Measurements from ENCODE around the gene KARS1.
"Not testable (repeated sequence)": the region's sequence is repeated elsewhere in the genome, so short reads cannot be mapped to it uniquely, and the experiment has no call there.

KARS1 gene

DNA sequence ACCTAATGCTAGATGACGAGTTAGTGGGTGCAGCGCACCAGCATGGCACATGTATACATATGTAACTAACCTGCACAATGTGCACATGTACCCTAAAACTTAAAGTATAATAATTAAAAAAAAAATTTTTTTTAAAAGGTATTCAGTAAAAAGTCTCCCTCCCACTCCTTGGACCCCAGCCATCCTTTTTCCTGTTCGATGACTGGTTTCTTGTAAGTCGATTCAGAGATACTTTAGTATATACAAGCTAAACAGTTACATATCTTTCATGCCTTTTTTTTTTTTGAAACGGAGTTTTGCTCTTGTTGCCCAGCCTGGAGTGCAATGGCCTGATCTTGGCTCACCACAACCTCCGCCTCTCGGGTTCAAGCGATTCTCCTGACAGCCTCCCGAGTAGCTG is 55.5 kb downstream of the KARS1 start:
- DNase-seq; in situ Hi-C loops (cut with HindIII; ENCODE audit: low pct_ligation_motif_present, low pct_unique_long_range_greater_than_20kb, low sequenced_read_pairs): not testable (repeated sequence)

DNA sequence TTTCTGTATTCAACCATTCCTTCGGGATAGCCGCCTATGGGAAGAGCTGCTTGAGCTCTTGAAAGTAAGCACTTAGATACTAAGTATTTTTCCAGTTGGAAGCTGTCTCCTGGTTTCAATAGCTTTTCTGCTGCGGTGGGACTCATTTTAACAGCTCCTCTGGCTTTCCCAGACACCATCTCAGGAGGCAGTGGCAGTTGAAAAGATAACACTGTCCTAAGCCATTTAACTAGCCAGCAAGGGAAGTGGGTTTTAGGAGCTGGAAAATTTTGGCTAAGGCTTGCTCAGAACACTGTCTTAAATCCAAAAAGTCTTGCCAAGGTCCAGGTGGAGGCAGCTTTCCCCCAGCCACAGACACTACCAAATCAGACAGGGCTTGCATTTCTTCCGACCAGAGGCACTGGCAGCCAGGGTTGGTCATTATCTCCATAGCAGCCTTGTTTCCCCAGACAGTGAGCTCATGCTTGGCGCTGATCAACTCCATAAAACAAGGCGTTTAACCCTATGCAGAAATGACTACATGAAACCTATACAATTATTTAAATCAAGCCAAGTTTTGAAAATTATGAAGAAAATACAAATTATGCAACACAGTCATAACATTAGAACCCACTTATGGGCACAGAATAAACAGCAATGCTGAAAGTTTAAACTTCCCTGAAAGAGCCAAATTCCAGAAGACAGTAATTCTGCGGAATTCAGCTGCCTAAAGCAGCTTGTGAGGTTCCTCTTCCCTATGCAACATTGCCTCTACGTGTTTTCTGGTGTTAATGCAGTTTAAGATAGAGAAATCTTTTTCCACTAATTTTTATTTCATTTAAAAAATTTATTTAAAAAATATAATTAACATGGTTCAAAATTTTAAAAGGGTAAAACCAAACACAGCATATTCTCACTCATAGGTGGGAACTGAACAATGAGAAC is 56.3 kb downstream of the KARS1 start:
- in situ Hi-C loops (cut with HindIII; ENCODE audit: low pct_ligation_motif_present, low pct_unique_long_range_greater_than_20kb, low sequenced_read_pairs), result no loop called here
- DNase-seq, result no peak

DNA sequence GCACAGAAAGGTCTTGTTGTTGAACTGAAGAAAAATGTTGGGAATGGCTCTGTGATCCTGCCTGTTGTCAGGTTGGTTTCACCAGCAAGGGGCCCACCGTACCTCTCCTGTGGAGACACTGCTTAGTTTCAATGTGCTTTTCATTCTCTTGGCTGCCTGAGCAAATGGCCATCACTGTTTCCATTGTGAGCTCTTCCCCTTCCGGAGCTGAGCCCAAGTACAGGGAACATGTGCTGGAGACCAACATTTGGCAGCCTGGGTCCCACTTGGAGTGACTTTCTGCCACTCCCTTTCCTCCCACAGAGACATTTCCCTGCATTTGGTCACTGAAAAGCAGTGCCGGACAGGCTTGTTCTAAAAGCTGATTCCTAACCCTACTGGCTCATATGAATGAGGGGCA is 58.2 kb downstream of the KARS1 start:
- in situ Hi-C loops (cut with HindIII; ENCODE audit: low pct_ligation_motif_present, low pct_unique_long_range_greater_than_20kb, low sequenced_read_pairs), result no loop called here
- DNase-seq, result no peak

DNA sequence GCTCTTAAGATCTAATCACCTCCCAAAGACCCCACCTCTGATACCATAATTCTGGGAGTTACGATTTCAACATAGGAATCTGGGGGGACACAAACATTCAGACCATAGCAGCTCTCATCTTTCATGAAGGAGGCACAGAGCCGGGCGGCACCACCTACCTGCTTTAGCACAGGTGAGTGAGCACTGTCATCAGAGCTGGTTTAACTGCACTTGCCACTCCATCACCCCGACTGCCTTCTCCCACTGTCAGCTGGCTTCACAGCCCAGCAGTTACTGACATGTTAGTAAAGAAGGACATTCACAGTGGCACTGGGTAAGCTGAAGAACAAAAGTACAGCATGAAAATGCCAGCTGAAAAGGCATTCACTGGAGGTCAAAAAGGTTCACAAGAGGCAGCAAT is 58.7 kb downstream of the KARS1 start:
- DNase-seq, result no peak
- in situ Hi-C loops (cut with HindIII; ENCODE audit: low pct_ligation_motif_present, low pct_unique_long_range_greater_than_20kb, low sequenced_read_pairs), result no loop called here

DNA sequence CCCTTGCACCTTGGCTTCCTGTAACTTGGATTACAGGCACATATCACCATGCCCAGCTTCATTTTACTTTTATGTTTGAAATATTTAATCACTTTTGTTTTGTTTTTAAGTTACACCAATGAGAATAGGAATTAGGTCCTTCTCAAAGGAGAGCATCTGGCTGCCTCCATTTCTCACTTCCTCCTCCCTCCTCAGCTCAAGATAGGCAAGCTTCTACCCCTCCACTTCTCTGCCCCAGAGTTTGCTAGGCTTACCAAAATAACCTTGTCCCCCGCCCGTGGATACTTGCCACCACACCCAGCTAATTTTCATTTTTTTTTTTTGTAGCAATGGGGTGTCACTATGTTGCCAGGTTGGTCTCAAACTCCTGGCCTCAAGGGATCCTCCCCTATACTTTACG is 63.4 kb downstream of the KARS1 start:
- no peak for DNase-seq
- in situ Hi-C loops (cut with HindIII; ENCODE audit: low pct_ligation_motif_present, low pct_unique_long_range_greater_than_20kb, low sequenced_read_pairs), result no loop called here

DNA sequence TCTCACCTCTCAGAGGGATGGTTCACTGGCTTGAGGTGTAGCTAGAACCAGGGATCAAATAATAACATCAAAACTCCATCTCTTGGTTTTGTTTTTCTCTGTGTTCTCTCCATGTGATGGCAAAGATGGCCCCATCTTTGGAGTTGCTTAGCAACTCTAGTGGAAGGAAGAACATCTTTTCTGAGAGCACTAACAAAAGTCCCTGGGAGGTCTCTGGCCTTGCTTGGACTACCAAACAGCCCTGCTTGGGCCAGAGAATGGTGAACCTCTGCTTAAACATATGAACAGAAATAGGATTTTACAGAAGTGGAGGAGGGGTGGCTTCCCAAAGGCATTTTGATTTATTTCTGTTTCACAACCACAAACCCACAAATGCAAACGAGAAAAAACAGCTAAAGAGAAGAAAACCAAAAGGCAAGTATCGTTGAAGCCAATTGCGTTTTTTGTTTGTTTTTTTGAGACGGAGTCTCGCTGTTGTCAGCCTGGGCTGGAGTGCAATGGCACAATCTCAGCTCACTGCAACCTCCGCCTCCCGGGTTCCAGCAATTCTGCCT is 68.1 kb downstream of the KARS1 start:
- in situ Hi-C loops (cut with HindIII; ENCODE audit: low pct_ligation_motif_present, low pct_unique_long_range_greater_than_20kb, low sequenced_read_pairs), result no loop called here
- no peak for DNase-seq

DNA sequence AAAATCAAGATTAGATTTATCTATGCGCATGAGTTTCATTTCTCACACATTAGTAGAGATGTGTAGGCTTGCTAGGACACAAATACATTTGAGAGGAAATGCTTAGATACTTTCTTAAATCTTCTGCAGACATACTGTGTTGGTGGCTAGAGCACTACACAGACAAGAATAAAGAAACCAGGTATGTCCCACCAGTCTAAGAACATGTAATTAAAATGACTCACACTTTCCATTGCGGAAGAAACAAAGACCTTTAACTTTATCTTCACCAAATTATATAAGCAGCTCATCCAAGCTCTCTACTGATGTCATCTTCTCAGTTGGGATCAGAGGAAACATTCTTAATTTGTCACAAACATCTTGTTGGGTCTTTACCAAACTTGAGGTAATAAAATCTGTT is 68.7 kb downstream of the KARS1 start:
- no peak for DNase-seq
- in situ Hi-C loops (cut with HindIII; ENCODE audit: low pct_ligation_motif_present, low pct_unique_long_range_greater_than_20kb, low sequenced_read_pairs), result no loop called here

DNA sequence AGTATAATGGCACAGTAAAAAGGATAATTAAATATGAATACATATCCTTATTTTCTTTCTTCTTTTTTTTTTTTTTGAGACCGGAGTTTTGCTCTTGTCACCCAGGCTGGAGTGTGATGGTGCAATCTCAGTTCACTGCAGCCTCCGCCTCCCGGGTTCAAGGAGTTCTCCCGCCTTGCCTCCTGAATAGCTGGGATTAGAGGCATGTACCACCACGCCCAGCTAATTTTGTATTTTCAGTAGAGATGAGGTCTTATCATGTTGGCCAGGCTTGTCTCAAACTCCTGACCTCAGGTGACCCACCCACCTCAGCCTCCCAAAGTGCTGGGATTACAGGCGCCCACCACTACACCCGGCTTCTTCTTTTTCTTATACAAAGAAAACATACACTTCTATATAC is 69.3 kb downstream of the KARS1 start:
- DNase-seq, result no peak
- in situ Hi-C loops (cut with HindIII; ENCODE audit: low pct_ligation_motif_present, low pct_unique_long_range_greater_than_20kb, low sequenced_read_pairs), result no loop called here
